ENCODE data around the gene FEZ2.
A peak's percentile ranks its signal among the peaks of the same experiment; 100 is the strongest.

FEZ2 gene

DNA sequence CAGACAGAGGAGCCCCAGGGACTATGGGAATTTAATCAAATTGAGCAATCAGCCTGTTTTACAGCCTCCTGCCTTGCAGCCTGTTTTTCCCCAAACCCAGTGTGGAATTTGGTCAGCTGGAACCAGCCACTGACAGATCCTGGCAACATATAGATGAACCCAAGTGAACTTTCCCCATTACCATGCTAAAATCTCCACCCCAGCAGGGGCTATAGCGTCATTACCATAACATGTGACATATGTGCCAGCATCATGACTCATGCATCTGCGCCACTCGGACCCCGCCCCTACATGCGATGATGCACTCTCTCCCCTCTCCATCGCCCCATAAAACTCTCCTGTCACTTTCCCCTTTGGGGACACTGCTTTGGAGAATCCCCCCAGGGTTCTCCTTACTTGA lies 17.3 kb upstream of the FEZ2 start:
- H3K27me3 ChIP-seq (ENCODE audit: control insufficient read depth, insufficient read depth, low read length) = no peaks in the 10 kb centered on the region
- H3K4me3 ChIP-seq (ENCODE audit: low read depth, low read length) = no peak overlapping the region
- H3K4me1 ChIP-seq = no peaks in the 10 kb centered on the region
- no peak overlapping the region for H3K27ac ChIP-seq
- peak overlapping the region; percentile 20 for H2AFZ ChIP-seq
- H3K36me3 ChIP-seq (ENCODE audit: control insufficient read depth, insufficient read depth, low read length) = no peaks in the 10 kb centered on the region
- H3K79me2 ChIP-seq = no peaks in the 10 kb centered on the region
- H3K4me2 ChIP-seq (ENCODE audit: low read length) = no peak overlapping the region
- H3K9ac ChIP-seq = no peak overlapping the region
- no peaks in the 10 kb centered on the region for H3K9me3 ChIP-seq (ENCODE audit: control insufficient read depth, low read length)
- TF ChIP-seq, protein P1, sequence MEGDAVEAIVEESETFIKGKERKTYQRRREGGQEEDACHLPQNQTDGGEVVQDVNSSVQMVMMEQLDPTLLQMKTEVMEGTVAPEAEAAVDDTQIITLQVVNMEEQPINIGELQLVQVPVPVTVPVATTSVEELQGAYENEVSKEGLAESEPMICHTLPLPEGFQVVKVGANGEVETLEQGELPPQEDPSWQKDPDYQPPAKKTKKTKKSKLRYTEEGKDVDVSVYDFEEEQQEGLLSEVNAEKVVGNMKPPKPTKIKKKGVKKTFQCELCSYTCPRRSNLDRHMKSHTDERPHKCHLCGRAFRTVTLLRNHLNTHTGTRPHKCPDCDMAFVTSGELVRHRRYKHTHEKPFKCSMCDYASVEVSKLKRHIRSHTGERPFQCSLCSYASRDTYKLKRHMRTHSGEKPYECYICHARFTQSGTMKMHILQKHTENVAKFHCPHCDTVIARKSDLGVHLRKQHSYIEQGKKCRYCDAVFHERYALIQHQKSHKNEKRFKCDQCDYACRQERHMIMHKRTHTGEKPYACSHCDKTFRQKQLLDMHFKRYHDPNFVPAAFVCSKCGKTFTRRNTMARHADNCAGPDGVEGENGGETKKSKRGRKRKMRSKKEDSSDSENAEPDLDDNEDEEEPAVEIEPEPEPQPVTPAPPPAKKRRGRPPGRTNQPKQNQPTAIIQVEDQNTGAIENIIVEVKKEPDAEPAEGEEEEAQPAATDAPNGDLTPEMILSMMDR (IDR thresholded peaks at IDR 0.05) = no peak

DNA sequence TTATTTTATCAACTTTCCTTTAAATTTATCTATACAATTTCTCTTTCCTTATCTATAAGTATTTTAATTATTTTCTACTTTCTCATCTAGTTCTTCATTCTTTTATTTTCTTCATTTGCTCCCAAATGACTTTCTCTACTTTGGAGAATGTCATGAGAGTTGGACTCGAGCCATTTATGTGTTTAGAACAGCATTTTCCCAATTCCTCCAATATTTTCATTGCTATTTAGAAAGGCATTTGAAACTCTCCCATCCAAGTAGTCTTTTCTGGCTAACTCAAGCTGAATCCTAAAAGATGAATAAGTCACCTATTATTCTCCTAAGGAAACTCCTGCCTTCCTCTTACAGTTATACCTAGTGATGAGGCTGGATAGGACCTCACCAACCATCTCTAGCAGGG lies 15.8 kb upstream of the FEZ2 start:
- Histone ChIP-seq H3K36me3 (ENCODE audit: control insufficient read depth, insufficient read depth, low read length) (no peaks in the 10 kb centered on the region), H2AFZ (no peak overlapping the region)

DNA sequence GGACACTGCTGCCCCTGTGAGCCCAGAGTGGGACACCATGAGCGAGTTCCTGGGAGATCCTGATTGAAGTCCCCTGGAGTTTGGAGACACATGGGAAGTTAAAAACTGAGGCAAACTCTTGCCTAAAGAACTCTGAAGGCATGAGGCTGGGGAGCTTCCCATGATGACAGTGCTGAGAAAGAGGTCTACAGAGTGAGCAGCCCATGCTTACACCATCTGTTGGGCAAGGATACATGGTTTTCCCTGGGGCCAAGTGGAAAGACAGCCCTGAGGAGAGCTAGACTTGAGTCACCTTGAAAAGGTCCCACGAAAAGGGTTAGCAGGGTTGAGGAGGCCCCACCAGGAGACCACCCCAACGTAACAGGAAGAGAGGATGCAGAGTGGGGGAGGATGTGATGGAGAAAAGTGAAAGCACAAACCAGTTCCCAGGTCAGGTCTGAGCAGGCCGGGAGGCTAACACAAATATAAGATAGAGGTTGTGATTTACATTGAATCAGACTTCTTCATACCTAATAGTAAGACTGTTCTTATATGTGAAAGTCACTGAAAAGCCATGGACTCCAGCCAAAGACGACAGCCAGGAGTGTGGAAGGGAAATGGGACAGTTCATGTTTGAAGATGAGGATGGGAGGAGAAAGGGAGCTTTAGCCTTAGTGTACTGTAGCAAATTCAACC lies 13.5 kb upstream of the FEZ2 start:
- no peaks in the 10 kb centered on the region for H3K36me3 ChIP-seq (ENCODE audit: control insufficient read depth, insufficient read depth, low read length)
- H3K9ac ChIP-seq = no peak overlapping the region
- TF ChIP-seq, protein P1 (IDR thresholded peaks at IDR 0.05) = no peak
- H3K4me2 ChIP-seq (ENCODE audit: low read length) = no peak overlapping the region
- no peak overlapping the region for H2AFZ ChIP-seq
- H3K4me3 ChIP-seq (ENCODE audit: low read depth, low read length) = no peak overlapping the region
- no peaks in the 10 kb centered on the region for H3K27me3 ChIP-seq (ENCODE audit: control insufficient read depth, insufficient read depth, low read length)
- no peak overlapping the region for H3K27ac ChIP-seq
- H3K9me3 ChIP-seq (ENCODE audit: control insufficient read depth, low read length) = no peaks in the 10 kb centered on the region
- H3K4me1 ChIP-seq = no peaks in the 10 kb centered on the region
- H3K79me2 ChIP-seq = no peaks in the 10 kb centered on the region

More for the DNA sequence above, 15.8 kb upstream of the FEZ2 start:
- TF ChIP-seq, protein P1 (IDR thresholded peaks at IDR 0.05) = no peak
- H3K79me2 ChIP-seq = no peaks in the 10 kb centered on the region
- H3K9me3 ChIP-seq (ENCODE audit: control insufficient read depth, low read length) = no peaks in the 10 kb centered on the region
- H3K27ac ChIP-seq = no peak overlapping the region
- H3K4me2 ChIP-seq (ENCODE audit: low read length) = no peak overlapping the region
- no peak overlapping the region for H3K4me3 ChIP-seq (ENCODE audit: low read depth, low read length)
- no peaks in the 10 kb centered on the region for H3K4me1 ChIP-seq
- H3K27me3 ChIP-seq (ENCODE audit: control insufficient read depth, insufficient read depth, low read length) = no peaks in the 10 kb centered on the region
- H3K9ac ChIP-seq = no peak overlapping the region

DNA sequence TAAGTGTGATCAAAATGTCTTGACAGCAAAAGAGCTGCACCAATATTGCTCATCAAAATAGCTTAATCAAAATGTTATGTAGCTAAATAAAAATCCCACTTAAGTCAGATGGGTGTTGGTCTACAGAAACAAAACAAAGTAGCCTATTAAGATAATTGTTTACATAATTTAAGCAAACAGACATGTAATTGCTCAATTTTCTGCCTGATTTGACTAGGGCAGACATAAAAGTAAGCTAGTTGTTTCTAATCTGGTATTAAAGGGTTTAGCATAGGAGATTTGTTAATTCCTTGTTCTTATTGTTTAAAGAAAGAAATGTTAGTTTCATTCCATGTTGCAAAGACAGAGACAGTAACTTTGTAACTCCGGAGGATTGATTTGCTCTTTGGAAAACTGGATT lies 11.5 kb upstream of the FEZ2 start:
- no peak overlapping the region for H3K4me2 ChIP-seq (ENCODE audit: low read length)
- H3K36me3 ChIP-seq (ENCODE audit: control insufficient read depth, insufficient read depth, low read length) = no peaks in the 10 kb centered on the region
- H3K79me2 ChIP-seq = no peaks in the 10 kb centered on the region
- no peaks in the 10 kb centered on the region for H3K4me1 ChIP-seq
- TF ChIP-seq, protein P1 (IDR thresholded peaks at IDR 0.05) = no peak
- no peak overlapping the region for H2AFZ ChIP-seq
- no peak overlapping the region for H3K9ac ChIP-seq
- H3K27ac ChIP-seq = no peak overlapping the region
- no peaks in the 10 kb centered on the region for H3K27me3 ChIP-seq (ENCODE audit: control insufficient read depth, insufficient read depth, low read length)
- no peak overlapping the region for H3K4me3 ChIP-seq (ENCODE audit: low read depth, low read length)
- H3K9me3 ChIP-seq (ENCODE audit: control insufficient read depth, low read length) = no peaks in the 10 kb centered on the region

DNA sequence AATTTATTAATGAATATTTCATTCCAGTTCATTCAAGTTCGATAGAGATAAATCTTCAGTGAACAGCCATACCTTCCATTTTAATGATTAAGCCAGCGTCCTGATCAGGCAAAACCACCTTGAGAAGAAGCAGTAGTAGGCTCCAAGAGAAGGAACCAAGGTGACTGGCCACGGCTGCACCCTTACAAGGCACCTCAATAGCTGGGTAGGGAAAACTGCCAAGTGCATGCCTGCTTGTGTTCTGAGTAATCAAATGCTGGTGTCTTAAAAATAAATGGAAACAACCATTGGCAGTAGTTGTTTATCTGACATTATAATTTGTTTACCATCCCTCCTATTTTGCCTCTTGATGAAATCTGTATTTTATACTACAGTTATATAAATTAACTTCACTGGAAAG lies 10.0 kb upstream of the FEZ2 start:
- Histone ChIP-seq H2AFZ (no peak overlapping the region), H3K36me3 (ENCODE audit: control insufficient read depth, insufficient read depth, low read length) (no peaks in the 10 kb centered on the region)
- TF ChIP-seq, protein P1 (IDR thresholded peaks at IDR 0.05) = no peak

More for the DNA sequence above, 10.0 kb upstream of the FEZ2 start:
- Histone ChIP-seq H3K9me3 (ENCODE audit: control insufficient read depth, low read length) (no peaks in the 10 kb centered on the region), H3K79me2 (no peaks in the 10 kb centered on the region), H3K4me3 (ENCODE audit: low read depth, low read length) (no peak overlapping the region), H3K4me2 (ENCODE audit: low read length) (no peak overlapping the region), H3K4me1 (no peaks in the 10 kb centered on the region), H3K27me3 (ENCODE audit: control insufficient read depth, insufficient read depth, low read length) (no peaks in the 10 kb centered on the region), H3K27ac (no peak overlapping the region), H3K9ac (no peak overlapping the region)

Data from parathyroid adenoma (tissue), 2 donors.